ENCODE data around the gene MOXD1.
A peak's percentile ranks its signal among the peaks of the same experiment; 100 is the strongest.
"Not testable (repeated sequence)": the region's sequence is repeated elsewhere in the genome, so short reads cannot be mapped to it uniquely, and the experiment has no call there.

MOXD1 gene

DNA sequence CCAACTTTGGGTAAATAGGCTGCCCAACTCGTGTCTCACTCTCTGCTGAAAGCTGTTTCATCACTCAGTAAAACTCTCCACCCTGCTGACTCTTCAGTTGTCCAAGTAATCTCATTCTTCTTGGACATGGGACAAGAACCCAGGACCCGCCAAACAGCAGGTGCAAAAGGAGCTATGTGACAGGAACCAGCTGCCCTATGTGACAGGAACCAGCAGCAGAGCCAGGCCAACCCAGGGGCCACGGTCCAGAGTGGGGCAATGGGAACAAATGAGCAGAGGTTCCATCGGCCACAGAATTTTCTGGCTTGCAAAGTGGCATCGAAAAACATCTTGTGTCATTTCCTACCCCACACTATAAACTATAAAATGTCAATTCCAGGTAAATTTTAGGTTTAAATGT is 56.5 kb downstream of the MOXD1 start:
- DNase-seq, result no peak

DNA sequence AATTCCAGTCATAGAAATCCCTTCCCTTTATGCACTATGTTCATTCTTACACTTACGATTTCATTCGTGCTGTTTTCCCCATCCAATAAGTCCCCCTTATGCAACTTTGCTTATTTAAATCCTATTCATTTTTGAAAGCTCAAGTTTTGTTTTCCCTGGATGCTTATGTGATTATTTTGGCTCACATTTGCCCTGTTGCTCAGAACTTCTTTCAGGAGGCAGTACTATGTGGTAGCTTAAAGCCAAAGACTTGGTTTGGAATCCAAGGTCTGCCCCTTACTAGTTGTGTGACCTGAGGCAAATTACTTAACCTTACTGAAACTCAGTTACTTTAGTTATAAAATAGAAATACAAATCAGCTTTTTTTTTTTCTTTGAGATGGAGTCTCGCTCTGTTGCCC is 59.6 kb downstream of the MOXD1 start:
- DNase-seq, result no peak

DNA sequence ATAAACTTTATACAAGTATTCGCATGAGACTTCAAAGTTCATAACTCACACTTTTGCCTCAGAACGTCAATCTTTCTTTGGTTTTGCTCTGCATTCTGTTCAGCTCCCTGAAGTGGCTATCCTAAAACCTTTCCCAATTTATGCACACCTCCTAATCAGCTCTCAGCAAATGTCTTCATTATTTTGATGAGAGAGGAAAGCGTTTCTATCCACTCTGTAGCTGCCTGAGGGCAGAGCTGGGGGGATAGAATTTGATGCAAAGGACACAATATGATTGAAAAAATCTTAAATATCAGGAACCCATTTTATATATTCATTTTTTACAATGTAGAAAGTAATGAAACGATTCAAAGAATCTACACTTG is 66.8 kb downstream of the MOXD1 start:
- no peak for DNase-seq

DNA sequence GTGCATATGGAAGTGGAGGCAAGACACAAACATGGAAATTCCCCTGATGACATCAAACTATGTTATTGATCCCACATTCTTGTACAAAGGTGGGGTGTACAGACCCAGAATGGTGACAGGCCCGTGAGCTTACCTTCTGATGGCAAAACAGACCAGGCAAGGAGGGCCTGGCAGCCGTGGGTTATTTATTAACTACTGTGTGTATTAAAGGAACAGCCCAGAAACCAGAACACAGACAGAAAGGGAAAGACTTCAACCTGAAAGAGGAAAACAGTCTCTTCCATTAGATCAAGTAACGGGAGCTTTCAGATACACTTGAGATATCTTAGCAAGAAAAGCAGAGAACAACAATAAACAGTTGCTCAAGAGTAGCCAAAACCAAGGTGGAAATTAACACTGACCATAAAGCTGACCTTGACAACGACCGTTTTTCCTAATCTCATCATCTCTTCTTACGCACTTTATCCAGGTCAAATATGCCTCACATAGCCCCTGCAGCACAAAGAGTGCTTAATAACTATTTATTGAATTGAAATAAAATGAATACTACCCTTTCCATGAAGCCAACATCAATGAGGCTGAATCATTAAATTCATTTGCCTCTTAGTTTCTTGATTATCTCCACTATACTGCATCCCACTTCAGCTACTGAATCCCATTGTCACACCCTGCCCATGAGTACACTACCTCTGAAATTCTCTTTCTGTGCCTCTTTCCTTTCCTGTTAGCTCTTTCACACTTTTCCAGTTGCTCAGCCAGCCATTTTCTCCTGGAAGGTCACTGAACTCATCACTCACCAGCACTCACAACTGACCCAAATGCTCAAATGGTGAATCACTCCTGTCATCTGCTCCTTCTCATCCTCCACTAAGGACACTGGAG is 67.4 kb downstream of the MOXD1 start:
- DNase-seq, result no peak

DNA sequence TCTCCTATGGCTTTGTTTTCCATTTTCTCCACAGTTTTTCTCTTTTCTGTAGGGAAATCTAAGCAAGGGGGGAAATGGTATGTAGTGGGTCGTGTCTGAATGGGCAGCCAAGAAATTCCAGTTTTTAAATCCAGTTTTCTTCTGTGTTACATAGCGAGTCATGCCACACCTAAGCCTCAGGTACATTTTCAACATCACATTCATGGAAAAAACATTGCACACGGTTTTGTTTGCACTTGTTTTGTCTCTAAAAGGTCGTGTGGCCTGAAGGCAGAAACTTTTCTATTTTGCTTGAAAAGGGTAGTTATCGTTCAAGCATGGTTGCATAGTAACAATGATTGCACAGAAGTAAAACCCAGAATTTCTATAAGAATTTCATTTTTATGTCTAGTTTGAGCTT is 70.5 kb downstream of the MOXD1 start:
- no peak for DNase-seq

DNA sequence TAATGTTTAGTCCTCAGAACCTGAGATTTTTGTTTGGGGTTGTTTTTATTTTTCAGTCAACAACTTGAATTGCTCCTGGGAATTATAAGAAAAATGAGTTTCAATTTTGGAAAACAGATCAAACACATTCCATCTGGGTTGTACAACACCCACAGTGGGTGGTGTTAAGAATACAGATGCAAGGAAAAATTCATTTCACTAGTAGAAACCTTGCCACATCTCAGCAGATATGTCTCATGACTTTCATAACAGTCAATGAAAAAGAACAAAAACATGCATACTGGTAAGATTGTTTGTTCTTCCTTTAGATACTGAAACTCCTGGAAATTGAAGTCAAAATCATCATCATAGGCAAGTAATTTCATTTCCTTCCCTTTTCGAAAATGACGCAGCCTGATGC is 78.9 kb downstream of the MOXD1 start:
- no peak for DNase-seq

DNA sequence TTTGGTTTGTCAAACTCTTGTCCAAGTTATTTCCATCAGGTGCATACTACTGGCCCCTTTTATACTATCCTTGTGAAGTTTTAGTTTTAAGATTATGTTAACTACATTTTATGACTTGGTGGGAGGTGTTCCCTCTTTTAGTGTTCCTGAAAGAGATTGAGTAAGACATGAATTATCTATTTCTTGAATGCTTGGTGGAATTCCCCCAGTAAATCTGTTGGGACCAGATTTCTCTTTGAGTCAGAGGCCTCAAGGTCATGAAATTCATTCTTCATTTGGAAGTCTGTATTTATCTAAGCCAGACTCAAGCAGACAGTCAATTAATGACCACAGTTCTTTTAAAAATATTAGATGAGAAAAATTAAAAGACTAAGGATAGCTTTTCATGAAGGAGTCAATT is 81.3 kb downstream of the MOXD1 start:
- DNase-seq, result no peak

DNA sequence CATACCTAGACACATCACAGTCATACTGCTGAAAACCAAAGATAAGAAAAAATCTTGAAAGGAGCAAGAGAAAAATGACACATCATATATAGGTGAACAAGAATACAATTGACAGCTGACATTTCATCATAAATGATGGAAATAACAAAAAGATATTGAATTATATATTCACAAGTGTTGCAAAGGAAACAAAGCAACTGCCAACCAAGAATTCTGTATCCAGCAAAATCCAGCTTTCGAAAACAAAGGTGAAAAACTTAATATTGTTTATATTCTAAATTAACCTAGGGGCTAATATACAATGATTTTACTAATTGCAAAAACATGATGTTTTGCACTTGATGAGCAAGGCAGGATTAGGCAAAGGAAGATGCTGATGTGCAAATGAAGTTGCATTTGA is 84.3 kb downstream of the MOXD1 start:
- DNase-seq, result no peak

DNA sequence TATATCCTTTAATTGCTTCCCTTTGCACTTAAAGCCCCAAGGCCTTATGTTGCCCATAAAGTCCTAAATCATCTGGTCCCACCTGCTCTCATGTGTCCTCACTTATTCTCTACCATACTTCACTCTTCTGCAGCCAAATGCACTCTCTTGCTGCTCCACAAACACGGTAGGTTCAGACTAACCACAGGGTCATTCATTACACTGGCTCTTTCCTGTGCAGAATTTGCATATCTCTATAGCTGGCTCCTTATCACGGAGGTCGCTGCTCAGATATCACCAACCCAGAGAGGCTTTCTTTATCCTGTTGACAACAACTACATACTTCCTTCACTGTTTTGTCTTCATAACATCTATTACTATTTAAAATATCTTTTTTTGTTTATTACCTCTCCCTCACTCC is 86.8 kb downstream of the MOXD1 start:
- no peak for DNase-seq

DNA sequence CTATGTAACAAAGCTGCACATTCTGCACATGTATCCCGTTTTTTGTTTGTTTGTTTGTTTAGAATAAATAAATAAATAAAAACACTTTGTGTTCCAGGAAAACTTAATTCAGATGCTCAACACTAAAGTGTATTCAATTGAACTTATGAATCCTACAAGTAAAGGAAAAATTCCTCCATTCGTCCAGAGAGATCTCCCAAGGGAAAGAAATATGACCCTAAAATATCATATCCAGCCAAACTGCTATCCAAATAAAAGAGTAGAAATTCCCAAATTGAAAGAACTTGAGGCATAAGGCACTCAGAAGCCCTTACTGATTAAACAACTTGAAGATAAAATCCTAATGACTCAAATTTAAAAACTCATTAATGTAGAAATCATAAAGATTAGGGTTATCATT is 90.4 kb downstream of the MOXD1 start:
- no peak for DNase-seq

DNA sequence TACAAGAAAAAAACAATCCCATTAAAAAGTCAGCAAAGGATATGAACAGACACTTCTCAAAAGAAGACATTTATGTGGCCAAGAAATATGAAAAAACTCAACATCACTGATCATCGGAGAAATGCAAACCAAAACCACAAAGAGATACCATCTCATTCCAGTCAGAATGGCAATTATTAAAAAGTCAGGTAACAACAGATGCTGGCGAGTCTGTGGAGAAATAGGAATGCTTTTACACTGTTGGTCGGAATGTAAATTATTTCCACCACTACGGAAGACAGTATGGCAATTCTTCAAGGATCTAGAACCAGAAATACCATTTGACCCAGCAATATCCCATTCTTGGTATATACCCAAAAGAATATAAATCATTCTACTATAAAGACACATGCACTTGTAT is 91.1 kb downstream of the MOXD1 start:
- DNase-seq, result not testable (repeated sequence)

DNA sequence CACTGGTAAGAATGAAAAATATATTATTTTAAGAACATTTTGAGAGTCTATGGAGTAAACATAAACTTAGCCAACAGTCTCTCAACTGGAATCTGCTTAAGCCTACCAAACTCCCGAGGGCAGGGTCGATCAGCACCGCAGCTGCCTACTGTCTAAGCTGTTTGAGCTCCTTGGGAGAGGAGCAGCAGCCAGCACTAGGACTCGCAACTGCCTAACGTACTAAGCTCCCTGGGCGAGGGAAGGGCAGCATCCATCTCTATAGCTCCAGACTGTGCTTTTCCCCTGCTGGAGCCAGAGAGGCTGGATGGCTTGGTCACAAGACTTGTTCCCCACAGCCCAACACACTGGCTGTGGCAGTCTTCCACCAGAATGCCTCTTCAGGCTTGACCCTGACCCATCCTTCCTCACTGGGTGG is 96.4 kb downstream of the MOXD1 start:
- DNase-seq, result no peak

DNA sequence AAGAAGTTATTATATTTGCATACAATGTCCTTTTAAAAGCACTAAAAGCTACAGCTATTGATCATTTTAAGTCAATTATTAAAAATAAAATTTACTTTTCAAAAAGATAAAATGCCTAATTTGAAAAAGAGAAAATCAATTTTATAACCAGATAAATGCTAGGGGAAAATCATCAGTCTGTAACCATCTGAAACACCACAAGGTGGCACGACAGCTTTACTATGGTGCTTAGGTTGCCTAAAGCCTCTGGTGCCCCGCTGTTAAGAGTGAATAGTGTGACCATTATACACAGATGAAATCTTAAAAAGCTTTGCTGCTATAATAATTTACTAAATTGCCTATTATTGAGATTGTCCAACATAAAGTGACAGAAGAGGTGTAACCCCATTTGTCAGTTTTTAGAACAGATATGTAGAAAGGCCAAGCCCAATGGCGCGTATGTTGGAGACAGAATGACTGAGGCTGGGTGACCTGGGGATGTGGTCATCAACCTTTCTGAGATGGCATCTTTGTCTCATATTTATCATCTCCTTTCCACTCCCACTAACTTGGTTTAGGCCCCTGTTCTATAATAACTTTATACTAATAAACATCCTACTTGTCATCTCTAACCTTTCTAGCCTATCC is 100.8 kb downstream of the MOXD1 start:
- no peak for DNase-seq

DNA sequence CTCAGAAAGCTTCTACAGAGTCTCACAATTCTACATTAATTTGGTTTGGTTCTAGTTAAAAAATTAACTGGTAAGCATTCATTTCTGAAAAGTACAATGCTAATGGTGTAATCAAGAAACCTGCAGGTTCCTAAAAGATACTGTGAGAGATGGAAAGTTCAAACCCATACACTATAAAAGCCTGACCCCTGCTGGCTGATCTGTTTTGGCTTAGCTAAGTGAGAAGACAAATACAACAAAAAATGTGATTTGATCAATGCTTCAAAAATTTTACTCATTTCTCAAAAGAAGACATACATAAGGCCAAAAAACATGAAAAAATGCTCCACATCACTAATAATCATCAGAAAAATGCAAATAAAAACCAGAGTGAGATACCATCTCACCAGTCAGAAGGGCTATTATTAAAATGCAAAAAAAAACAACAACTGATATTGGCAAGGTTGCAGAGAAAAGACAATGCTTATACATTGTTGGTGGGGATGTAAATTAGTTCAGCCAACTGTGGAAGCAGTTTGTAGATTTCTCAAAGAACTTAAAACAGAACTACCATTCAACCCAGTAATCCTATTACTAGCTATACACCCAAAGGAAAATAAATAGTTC is 102.8 kb downstream of the MOXD1 start:
- DNase-seq, result no peak

DNA sequence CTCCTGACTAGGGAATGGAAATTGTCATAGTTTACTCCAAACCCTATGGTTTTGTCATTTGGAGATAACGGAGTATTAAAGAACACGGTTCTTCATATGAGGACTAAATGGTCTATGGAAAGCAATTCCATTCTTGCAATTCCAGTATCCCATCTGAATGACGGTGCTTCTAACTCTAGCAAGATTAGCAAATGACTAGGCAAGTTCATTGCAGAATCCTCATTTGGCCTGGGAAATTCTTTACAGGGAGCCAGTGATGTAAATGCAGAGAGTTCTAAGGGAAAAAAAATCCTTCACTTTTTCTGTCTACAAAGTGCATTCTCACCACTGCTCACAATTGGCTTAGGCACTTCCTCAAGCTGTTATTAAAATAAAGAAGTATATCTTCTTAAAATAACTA is 111.5 kb downstream of the MOXD1 start:
- DNase-seq, result no peak

DNA sequence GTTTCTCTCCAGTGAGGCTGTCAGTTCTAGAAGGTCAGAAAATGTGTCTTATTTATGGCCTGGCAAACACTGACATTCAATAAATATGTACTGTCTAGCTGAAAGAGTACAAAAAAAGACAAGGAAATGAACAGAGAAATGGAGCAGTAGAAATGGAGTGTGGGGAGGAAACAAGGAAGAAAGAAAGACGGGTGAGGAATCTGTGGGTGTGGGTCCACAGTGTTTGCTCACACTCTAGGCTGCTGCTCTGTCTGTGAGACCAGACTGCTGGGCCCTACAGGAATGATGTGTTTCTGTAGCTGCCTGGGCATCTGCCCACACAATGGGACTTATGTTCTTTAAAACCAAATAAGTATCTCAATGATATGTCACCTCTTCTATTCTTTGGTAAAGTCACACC is 114.2 kb downstream of the MOXD1 start:
- DNase-seq, result no peak

DNA sequence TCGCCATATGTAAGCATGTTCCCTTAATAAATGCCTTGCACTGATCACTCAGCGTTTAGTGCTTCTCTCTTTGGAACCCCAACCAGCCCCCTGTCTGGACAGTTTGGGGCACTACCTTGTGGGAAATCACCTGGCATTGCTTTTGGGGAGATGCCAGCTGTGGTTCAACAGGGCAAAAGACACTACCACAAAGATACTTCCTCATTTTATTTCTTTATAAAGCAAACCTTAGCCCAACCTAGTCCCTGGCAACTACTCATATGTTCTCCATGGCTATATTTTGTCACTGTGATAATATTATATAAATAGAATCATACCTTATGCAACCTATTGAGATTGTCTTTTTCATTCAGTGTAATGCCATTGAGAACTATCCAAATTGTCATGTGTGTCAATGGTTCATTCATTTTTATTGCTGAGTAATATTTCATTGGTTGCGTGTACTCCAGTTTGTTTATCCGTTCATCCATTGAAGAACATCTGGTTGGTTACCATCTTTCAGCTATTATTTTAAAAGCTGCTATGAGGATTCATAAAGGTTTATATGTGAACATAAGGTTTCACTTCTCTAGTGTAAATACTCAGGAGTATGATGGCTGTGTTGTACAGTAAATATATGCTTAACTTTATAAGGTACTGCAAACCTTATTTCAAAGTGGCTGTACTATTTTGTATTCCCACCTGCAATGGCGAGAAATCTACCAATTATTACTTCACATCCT is 114.8 kb downstream of the MOXD1 start:
- DNase-seq, result no peak

DNA sequence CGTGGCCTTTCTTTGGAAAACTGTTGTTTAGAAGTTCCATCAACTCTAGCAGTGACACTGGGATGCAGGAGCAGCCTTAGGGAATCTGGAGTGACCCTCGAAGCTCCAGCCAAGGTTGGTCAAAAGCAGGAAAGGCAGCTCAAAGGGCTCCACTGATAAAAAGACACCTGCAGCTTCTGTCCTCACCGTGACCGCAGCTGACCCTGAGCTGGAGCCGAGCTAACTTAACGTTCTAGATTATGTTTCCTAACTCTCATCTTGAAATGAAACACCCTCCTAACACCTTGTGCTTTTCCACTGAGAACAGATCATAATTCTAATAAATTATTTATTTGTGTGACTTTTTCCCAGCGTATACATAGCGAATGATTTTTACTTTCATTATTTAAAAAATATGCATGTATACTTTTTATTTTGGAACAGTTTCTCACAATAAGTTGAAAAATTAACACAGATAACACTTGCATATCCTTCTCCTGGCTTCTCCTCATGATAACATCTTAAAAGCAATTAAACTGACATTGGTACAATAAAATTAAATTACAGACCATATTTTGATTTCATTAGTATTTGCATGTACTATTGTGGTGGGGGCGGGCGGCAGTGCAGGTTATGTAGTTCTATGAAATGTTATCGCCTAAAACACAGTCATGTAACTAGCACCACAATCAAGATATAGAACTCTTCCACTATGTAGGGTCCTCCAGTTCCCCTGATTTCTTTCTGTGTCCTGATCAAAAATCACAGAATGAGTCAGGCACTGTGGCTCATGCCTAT is 116.1 kb downstream of the MOXD1 start:
- no peak for DNase-seq

DNA sequence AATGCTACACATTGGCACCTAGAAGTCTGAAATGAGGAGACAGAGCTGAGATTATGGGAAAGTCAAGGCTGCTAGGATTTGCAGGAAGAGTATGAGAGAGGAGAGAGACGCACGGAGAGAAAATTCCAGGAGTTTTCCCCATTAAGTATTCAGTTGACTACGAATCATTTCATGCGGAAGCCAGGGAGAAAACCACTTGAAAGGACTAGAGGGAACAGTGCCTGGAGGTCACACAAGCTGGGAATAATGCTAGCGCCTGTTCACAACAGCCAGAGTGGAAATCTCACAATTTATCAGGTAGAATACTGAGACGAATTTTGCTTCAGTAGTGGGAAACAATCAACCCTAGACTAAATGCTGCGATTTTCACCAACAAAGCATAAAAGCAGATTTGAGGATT is 118.6 kb downstream of the MOXD1 start:
- DNase-seq, result no peak

DNA sequence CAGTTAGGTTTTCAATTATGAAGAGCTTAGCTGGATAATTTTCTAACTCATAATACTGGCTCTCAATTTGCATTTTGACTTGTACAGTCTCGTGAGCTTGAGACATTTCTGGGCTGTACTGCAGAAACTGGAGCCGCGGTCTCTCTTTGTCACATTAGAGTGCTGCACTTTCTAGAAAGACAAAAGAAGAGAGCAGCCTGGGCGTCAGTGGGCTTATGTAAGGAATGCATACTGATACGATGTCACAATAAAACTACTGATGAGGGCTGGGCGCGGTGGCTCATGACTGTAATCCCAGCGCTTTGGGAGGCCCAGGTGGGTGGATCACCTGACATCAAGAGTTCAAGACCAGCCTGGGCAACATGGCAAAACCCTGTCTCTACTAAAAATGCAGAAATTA is 120.8 kb downstream of the MOXD1 start:
- DNase-seq, result no peak

DNA sequence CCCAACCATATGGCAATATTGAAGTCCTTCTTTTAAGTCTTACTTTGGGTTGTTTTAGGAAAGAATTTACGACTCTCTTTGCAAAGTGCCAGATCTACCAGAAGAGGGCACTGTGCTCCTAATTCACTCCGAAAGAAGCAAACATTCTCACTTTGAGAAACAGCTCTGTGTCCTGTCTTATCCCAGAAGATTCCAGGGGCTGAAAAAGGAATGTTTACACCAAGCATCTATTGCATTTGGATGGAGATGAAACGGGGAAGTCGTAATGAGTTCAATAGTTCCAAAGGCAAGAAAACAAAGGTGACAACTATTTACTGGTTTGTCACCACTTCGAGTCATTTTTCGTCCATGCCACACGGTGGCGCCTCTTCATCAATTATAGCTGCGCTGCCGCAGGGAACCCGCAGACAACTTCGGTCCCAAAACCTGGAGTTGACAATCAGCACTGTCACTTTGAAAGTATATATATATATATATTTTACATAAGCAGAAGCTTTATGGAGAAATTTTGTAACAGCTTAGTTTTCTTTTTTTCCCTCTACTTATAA is 121.6 kb downstream of the MOXD1 start:
- peak; percentile 57 for DNase-seq
